Loucy (cell line): ENCODE measurements around the gene RBM14.

Experiments
- H2AFZ ChIP-seq: fragments of 200-600 bp; sonication (generic); 2 replicates; pipeline ENCODE4 v1.6.0; 2016; ENCODE audit warnings: antibody characterized with exemption, mild to moderate bottlenecking, low read length, moderate library complexity
- H3F3A ChIP-seq: fragments of 200-600 bp; 2 replicates; pipeline ENCODE4 v1.6.0; 2016; ENCODE audit warnings: antibody characterized with exemption, low read depth, mild to moderate bottlenecking
- H3K27me3 ChIP-seq: fragments of 200-600 bp; sonication (generic); 2 replicates; pipeline ENCODE4 v1.6.1; 2014; ENCODE audit warnings: low read length, mild to moderate bottlenecking; ENCODE audit not compliant: insufficient read depth, poor library complexity, severe bottlenecking
- H3K36me3 ChIP-seq: fragments of 200-600 bp; sonication (generic); 2 replicates; pipeline ENCODE4 v1.6.1; 2016; ENCODE audit warnings: low read length; ENCODE audit not compliant: insufficient read depth
- H3K4me1 ChIP-seq: fragments of 200-600 bp; sonication (generic); 2 replicates; pipeline ENCODE4 v1.5.1; 2014; ENCODE audit warnings: low read length, mild to moderate bottlenecking; ENCODE audit not compliant: insufficient read depth, poor library complexity, severe bottlenecking
- H3K4me2 ChIP-seq: fragments of 200-600 bp; sonication (generic); 2 replicates; pipeline ENCODE4 v1.6.0; 2014; ENCODE audit warnings: antibody characterized with exemption, low read length, low read depth, mild to moderate bottlenecking; ENCODE audit not compliant: poor library complexity, severe bottlenecking
- H3K4me3 ChIP-seq: fragments of 200-600 bp; sonication (generic); 2 replicates; pipeline ENCODE4 v1.5.1; 2014; ENCODE audit warnings: low read length, mild to moderate bottlenecking, mixed read lengths; ENCODE audit not compliant: poor library complexity, severe bottlenecking
- H3K79me2 ChIP-seq: fragments of 200-600 bp; sonication (generic); 2 replicates; pipeline ENCODE4 v1.6.1; 2014; ENCODE audit warnings: low read length; ENCODE audit not compliant: insufficient read depth
- H3K9ac ChIP-seq: fragments of 200-600 bp; sonication (generic); 2 replicates; pipeline ENCODE4 v1.6.0; 2014; ENCODE audit warnings: mild to moderate bottlenecking, low read depth, low read length, moderate library complexity; ENCODE audit not compliant: poor library complexity, severe bottlenecking
- H3K9me2 ChIP-seq: fragments of 200-600 bp; sonication (generic); replicated peaks from 2 replicates; pipeline ENCODE4 v1.6.1; 2016; ENCODE audit warnings: low read depth, low read length, mixed read lengths
- H3K9me3 ChIP-seq: fragments of 200-600 bp; sonication (generic); 2 replicates; pipeline ENCODE4 v1.6.1; 2014; ENCODE audit warnings: mild to moderate bottlenecking, antibody characterized with exemption, low read length, low read depth; ENCODE audit not compliant: insufficient read depth
- H4K20me1 ChIP-seq: fragments of 200-600 bp; sonication (generic); 2 replicates; pipeline ENCODE4 v1.6.0; 2014; ENCODE audit warnings: antibody characterized with exemption, low read length, mild to moderate bottlenecking; ENCODE audit not compliant: insufficient read depth, poor library complexity, severe bottlenecking
- CTCF ChIP-seq: fragments of 200-600 bp; sonication (generic); conservative IDR thresholded peaks from 2 replicates; pipeline ENCODE4 v1.5.1; 2014; ENCODE audit warnings: mild to moderate bottlenecking, antibody characterized with exemption, low read length
- EZH2phosphoT487 ChIP-seq: fragments of 200-600 bp; IDR thresholded peaks from 2 replicates; pipeline ENCODE4 v1.6.1; 2018; ENCODE audit warnings: antibody characterized with exemption, mild to moderate bottlenecking, moderate library complexity, borderline replicate concordance

RBM14 gene

GRCh38 chr11:66624450-66624849, 8.0 kb downstream of the RBM14 start:
- no peak overlapping the region for H3K4me3 ChIP-seq
- H3K9ac ChIP-seq, result no peak overlapping the region
- TF ChIP-seq CTCF (no peak), EZH2phosphoT487 (no peak)
- H3K4me2 ChIP-seq, result peak overlapping the region; percentile 77
- no peaks in the 10 kb centered on the region for H3K27me3 ChIP-seq
- H3K4me1 ChIP-seq, result peaks cover 35% of the 10 kb centered on the region
- H3K79me2 ChIP-seq, result peaks cover 100% of the 10 kb centered on the region
- no peaks in the 10 kb centered on the region for H3F3A ChIP-seq
- peaks cover 77% of the 10 kb centered on the region for H3K36me3 ChIP-seq
- H3K9me3 ChIP-seq, result no peaks in the 10 kb centered on the region
- no peak overlapping the region for H2AFZ ChIP-seq
- peaks cover 98% of the 10 kb centered on the region for H4K20me1 ChIP-seq
- H3K9me2 ChIP-seq, result no peaks in the 10 kb centered on the region

GRCh38 chr11:66625041-66625751, 8.8 kb downstream of the RBM14 start:
- peaks cover 100% of the 10 kb centered on the region for H3K79me2 ChIP-seq
- H3K4me2 ChIP-seq, result peak overlapping the region; percentile 12
- no peak overlapping the region for H3K9ac ChIP-seq
- no peak for TF ChIP-seq EZH2phosphoT487
- no peak for TF ChIP-seq CTCF
- no peaks in the 10 kb centered on the region for H3F3A ChIP-seq
- H3K27me3 ChIP-seq, result no peaks in the 10 kb centered on the region
- H4K20me1 ChIP-seq, result peaks cover 98% of the 10 kb centered on the region
- peaks cover 84% of the 10 kb centered on the region for H3K36me3 ChIP-seq
- no peak overlapping the region for H2AFZ ChIP-seq
- H3K9me3 ChIP-seq, result no peaks in the 10 kb centered on the region
- H3K9me2 ChIP-seq, result no peaks in the 10 kb centered on the region
- H3K4me1 ChIP-seq, result peaks cover 31% of the 10 kb centered on the region
- H3K4me3 ChIP-seq, result no peak overlapping the region

GRCh38 chr11:66625752-66626149, 9.3 kb downstream of the RBM14 start:
- H2AFZ ChIP-seq, result no peak overlapping the region
- peaks cover 28% of the 10 kb centered on the region for H3K4me1 ChIP-seq
- peak overlapping the region; percentile 12 for H3K4me2 ChIP-seq
- H4K20me1 ChIP-seq, result peaks cover 99% of the 10 kb centered on the region
- no peaks in the 10 kb centered on the region for H3F3A ChIP-seq
- H3K27me3 ChIP-seq, result no peaks in the 10 kb centered on the region
- no peaks in the 10 kb centered on the region for H3K9me3 ChIP-seq
- TF ChIP-seq CTCF, result no peak
- TF ChIP-seq EZH2phosphoT487, result no peak
- H3K4me3 ChIP-seq, result no peak overlapping the region
- H3K79me2 ChIP-seq, result peaks cover 100% of the 10 kb centered on the region
- H3K36me3 ChIP-seq, result peaks cover 89% of the 10 kb centered on the region
- no peaks in the 10 kb centered on the region for H3K9me2 ChIP-seq
- H3K9ac ChIP-seq, result no peak overlapping the region
